A549 (cell line): Measurements from ENCODE around the gene AKIRIN1.
"Not testable (repeated sequence)": the region's sequence is repeated elsewhere in the genome, so short reads cannot be mapped to it uniquely, and the experiment has no call there.

ENCODE experiments used
- CTCF ChIP-seq: fragments of >200 bp; sonication (Bioruptor Twin); formaldehyde crosslinking; IDR thresholded peaks from 3 replicates; pipeline ENCODE4 v1.5.1; 2016
- ELK1 ChIP-seq: fragments of 150-350 bp; IDR thresholded peaks from 2 replicates; pipeline ENCODE4 v1.6.1; 2014; ENCODE audit warnings: low read depth, mild to moderate bottlenecking, low read length
- EP300 ChIP-seq, 2 experiments: fragments of >200 bp; sonication (Bioruptor Twin); formaldehyde crosslinking; IDR thresholded peaks; 2 replicates in 1 of 2; 3 replicates in 1 of 2; pipeline ENCODE4 v1.6.1; 2016 to 2017
- FOSL2 ChIP-seq, 2 experiments: fragments of 450-650 bp in 1 of 2; fragments of >200 bp in 1 of 2; sonication (Bioruptor Twin) in 1 of 2; formaldehyde crosslinking; IDR thresholded peaks; 2 replicates each; pipeline versions ENCODE4 v1.5.0 to v1.6.1; 2016 to 2020; ENCODE audit warnings: mild to moderate bottlenecking in 1 of 2, moderate library complexity in 1 of 2
- JUNB ChIP-seq: fragments of >200 bp; sonication (Bioruptor Twin); formaldehyde crosslinking; IDR thresholded peaks from 2 replicates; pipeline ENCODE4 v1.6.1; 2016
- MAX ChIP-seq: IDR thresholded peaks from 2 replicates; pipeline ENCODE4 v1.6.1; 2012
- NR3C1 ChIP-seq: fragments of >200 bp; sonication (Bioruptor Twin); formaldehyde crosslinking; IDR thresholded peaks from 3 replicates; pipeline ENCODE4 v1.6.1; 2017
- POLR2A ChIP-seq: IDR thresholded peaks from 2 replicates; pipeline ENCODE4 v1.6.1; 2012; ENCODE audit warnings: mild to moderate bottlenecking, low read length
- POLR2AphosphoS2 ChIP-seq: conservative IDR thresholded peaks from 2 replicates; pipeline ENCODE4 v1.6.1; 2012; ENCODE audit warnings: low read length, improper control_type of control experiment, inconsistent platforms
- RAD21 ChIP-seq, 2 experiments: fragments of >200 bp in 1 of 2; sonication (Bioruptor Twin) in 1 of 2; formaldehyde crosslinking in 1 of 2; IDR thresholded peaks in 1 of 2; conservative IDR thresholded peaks in 1 of 2; 2 replicates in 1 of 2; 3 replicates in 1 of 2; pipeline ENCODE4 v1.6.1; 2012 to 2018; ENCODE audit warnings: inconsistent platforms in 1 of 2
- RFX5 ChIP-seq: fragments of 450-650 bp; IDR thresholded peaks from 2 replicates; pipeline ENCODE4 v1.7.1; 2014; ENCODE audit warnings: antibody characterized with exemption, mild to moderate bottlenecking, moderate library complexity
- SMC3 ChIP-seq: fragments of >200 bp; sonication (Bioruptor Twin); formaldehyde crosslinking; IDR thresholded peaks from 3 replicates; pipeline ENCODE4 v1.6.1; 2018; ENCODE audit warnings: inconsistent platforms
- ZC3H11A ChIP-seq: fragments of 450-650 bp; IDR thresholded peaks from 2 replicates; pipeline ENCODE4 v1.6.1; 2014; ENCODE audit warnings: antibody characterized with exemption, mild to moderate bottlenecking
- ZSCAN20 ChIP-seq: fragments of 250-450 bp; sonication (Bioruptor Pico); IDR thresholded peaks from 2 replicates; pipeline ENCODE4 v1.8.0; 2022; ENCODE audit warnings: mild to moderate bottlenecking, moderate library complexity

GRCh38 chr1:38979380-38979779, 11.7 kb upstream of the AKIRIN1 start:
- not testable (repeated sequence) for TF ChIP-seq RFX5; CTCF; RAD21 (conservative IDR thresholded peaks at IDR 0.05 in 1 of 2, IDR thresholded peaks at IDR 0.05 in 1 of 2); EP300 (IDR thresholded peaks at IDR 0.05); MAX; ELK1; SMC3; ZSCAN20 (CRISPR knock-in tag); POLR2AphosphoS2; JUNB; POLR2A; FOSL2 (IDR thresholded peaks at IDR 0.05); FOSL2 (CRISPR knock-in tag; IDR thresholded peaks at IDR 0.05); NR3C1; ZC3H11A
